Embryonic facial prominence (tissue), 1 donor: Measurements from ENCODE around the gene VSTM2B.
"Not testable (repeated sequence)": the region's sequence is repeated elsewhere in the genome, so short reads cannot be mapped to it uniquely, and the experiment has no call there.

Experiments
- DNase-seq: peaks from one replicate; pipeline ENCODE4 v3.0.0-alpha.2; 2016; ENCODE audit errors: extremely low spot score

Gene VSTM2B

GRCh38 chr19:29525901-29526729 lies at the start of gene VSTM2B:
VSTM2B (plus strand) TSS chr19:29525994; CDS start chr19:29526584, 590 bp downstream.
- DNase-seq = no peak

DNA sequence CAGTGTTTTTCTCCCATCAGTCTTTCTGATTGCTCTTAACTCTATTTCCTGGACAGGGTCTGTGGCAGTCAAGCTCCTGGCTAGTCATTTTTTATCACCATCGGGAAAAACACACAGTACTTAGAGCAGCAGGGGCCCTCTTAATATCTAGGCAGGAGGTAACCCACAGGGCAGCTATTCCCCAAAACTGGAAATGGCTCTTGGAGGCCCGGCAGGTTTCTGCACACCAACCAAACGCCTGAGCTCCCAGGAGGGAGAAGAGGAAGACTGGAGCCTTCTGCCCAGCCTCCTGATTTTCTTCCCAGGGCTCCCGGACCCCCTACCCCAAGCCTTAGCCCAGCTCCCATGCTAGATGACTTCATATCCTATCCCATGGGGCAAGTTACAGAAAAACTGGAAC lies 49.3 kb upstream of the VSTM2B start:
- no peak for DNase-seq

DNA sequence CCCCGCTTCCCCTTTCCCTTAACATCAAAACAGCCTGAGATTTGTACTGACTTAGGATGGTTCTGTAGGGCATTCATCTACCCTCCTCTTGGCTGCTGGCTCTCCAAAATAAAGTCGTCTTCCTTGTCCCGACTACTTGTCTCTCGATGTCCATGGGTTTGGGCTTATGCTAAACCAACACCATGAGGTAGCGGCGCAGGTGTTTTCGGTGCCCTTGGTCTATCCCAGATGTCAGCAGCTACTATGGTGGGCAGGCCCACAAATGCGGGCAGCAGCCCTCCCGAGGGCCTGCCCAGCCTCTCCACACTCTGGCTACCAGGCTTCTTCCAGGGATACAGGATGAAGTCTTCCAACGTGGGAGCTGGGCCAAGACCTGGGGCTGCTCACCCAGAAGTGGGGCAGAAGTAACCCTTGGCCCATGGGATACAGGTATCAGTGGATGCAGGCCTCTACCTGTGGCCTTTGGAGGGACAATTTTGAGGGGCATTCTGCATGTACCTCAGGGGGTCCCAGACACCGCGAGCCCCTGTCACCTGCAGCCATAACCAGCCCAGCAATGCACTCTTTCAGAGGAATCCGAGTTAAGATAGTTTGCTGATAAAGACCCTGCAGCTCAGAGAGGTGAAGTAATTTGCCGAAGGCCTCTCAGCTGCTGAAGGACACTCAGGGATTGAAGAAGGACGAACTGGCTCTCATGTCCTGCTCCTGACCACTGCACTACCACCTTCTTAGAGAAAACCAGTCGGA lies 47.8 kb upstream of the VSTM2B start:
- no peak for DNase-seq

- DNase-seq = no peak
Observed at GRCh38 chr19:29478578-29479565, 46.9 kb upstream of the VSTM2B start.

GRCh38 chr19:29479941-29480340 lies 45.9 kb upstream of the VSTM2B start:
- DNase-seq = no peak

GRCh38 chr19:29480507-29480906 lies 45.3 kb upstream of the VSTM2B start:
- no peak for DNase-seq

DNA sequence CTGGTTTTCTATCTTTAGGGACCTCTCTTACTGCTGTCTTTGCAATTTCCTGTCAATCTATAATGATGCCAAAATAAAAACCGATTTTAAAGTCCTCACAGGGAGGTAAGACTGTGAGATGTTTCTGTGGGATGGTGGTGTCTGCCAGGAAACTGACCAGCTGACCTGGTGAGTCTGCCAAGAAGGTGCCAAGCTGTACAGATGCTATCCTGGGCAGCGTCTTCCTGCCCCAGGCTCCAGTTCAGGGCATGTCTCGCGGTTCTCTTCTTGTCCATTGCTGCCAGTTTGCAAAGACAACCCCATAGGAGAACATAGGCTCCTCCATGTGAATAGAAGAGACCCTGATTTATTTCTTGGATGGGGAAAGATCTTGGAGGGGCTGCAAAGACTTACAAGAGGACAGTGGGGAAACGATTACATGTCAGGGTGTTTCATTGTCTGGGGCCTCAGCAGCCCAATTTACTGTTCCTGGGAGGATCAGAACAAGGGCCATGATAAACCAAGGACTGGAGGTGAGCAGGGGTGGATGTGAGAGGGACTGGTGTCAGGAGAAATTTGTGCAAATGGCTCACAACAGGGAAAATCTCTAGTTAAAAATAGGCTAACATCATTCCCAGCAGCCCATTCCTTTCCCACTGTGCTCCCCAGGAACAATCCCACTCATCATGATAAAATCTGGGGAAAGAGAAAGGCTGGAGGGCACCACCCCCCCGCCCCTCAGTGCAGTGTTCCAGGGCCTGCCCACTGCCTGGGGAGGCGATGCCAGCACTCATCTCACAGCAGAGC lies 42.7 kb upstream of the VSTM2B start:
- no peak for DNase-seq

GRCh38 chr19:29483641-29483920 lies 42.2 kb upstream of the VSTM2B start:
- DNase-seq = no peak

GRCh38 chr19:29483944-29484581 lies 41.7 kb upstream of the VSTM2B start:
- DNase-seq = no peak

GRCh38 chr19:29484876-29485275 lies 40.9 kb upstream of the VSTM2B start:
- no peak for DNase-seq

DNA sequence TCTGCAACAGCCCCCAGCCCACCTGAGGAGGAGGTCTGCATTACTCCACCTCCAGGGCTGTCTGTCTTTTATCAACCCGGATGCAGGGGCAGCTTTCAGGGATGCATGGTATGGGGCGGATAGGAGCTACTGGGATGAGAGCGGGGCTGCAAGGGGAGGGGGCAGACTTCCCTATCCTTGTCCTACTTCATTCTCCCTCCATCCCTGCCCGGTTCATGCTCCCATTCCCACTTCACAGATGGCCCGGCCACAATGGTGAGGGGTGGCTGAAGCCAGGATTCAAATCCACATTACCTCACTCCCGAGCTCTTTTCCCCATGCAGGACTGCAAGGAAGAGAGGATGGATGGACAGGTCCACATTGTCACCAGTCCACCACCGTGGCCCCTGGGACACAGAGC lies 40.5 kb upstream of the VSTM2B start:
- DNase-seq = no peak

DNA sequence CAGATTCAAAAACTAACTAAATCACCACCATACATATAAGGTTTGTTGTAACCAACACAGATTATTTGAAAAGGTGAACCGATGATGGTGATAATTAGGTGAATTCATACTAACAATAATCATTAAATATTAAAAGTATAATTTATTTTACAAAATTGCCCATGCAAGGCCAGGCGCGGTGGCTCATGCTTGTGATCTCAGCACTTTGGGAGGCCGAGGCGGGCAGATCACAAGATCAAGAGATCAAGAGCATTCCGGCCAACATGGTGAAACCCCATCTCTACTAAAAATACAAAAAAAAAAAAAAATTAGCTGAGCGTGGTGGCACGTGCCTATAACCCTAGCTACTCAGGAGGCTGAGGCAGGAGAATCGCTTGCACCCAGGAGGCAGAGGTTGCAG lies 38.8 kb upstream of the VSTM2B start:
- not testable (repeated sequence) for DNase-seq

DNA sequence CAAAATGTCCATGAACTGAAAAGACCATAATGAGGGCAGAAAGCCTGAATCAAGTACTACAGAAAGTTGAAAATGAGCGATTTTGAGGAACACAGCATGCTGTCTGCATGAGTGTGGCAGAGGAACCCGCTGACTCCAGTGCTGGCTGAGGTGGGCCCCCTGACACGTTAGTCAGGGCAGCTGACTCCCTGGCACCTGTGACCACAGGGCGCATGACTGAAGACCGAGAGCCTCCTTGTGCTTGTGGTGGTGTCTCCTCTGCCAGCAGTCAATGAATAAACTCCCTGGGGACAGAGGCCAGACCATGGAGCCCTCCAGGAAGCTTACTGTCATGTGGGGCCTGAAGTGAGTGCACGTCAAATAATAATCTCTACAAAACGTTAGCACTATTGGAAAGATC lies 38.4 kb upstream of the VSTM2B start:
- no peak for DNase-seq

DNA sequence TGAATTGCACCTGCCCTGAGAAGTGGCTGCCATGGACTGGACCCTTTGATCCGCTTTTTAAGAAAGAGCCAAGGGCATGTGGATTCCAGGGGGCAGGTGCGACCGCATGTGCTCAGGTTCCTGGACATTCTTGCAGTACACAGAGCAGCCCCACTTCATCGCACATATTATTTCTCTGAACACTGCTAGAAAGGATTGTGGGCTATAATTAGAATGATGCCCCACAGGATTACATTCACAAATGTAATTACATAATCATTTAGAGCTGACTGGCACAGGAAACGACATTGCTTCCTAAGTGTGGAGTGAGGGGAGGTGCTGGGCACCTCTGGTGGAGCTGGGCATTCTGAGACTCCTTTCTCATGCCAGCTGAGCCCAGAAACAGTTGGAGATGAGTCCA lies 37.5 kb upstream of the VSTM2B start:
- no peak for DNase-seq

- DNase-seq = no peak
Observed at GRCh38 chr19:29489172-29489951, 36.4 kb upstream of the VSTM2B start.

- DNase-seq = no peak
Observed at GRCh38 chr19:29491491-29491890, 34.3 kb upstream of the VSTM2B start.

GRCh38 chr19:29491995-29492577 lies 33.7 kb upstream of the VSTM2B start:
- no peak for DNase-seq

GRCh38 chr19:29492769-29493168 lies 33.0 kb upstream of the VSTM2B start:
- no peak for DNase-seq

- DNase-seq = no peak
Observed at GRCh38 chr19:29495091-29495490, 30.7 kb upstream of the VSTM2B start.
